B cell (primary cell): Measurements from ENCODE around the gene SPTB. TPM values are rescaled to one million over a fixed set of nuclear protein-coding genes. Genes with fewer than 3 reads are reported as not detected.

Source experiments
- ATAC-seq: fragments of 200-7000 bp; cut with Tn5 transposase; one replicate; pipeline ENCODE4 v1.10.0; 2021; ENCODE audit warnings: low read depth, mild to moderate bottlenecking, moderate number of reproducible peaks, moderate library complexity
- CTCF ChIA-PET: fragments of 350-600 bp; sonication (Branson Sonifier 250); formaldehyde crosslinking; loops from one replicate; lab custom pipeline; 2021; ENCODE audit warnings: antibody characterized with exemption, inconsistent platforms; lab: Charles Lee
- POLR2A ChIA-PET: fragments of 350-600 bp; sonication (Branson Sonifier 250); formaldehyde crosslinking; loops from one replicate; lab custom pipeline; 2021; ENCODE audit warnings: antibody characterized with exemption; lab: Charles Lee
- DNase-seq: peaks from one replicate; pipeline ENCODE4 v3.0.0; 2013
- H2AFZ ChIP-seq: 2 replicates; pipeline ENCODE4 v1.6.1; 2012; ENCODE audit warnings: mild to moderate bottlenecking, low read depth, low read length; ENCODE audit not compliant: insufficient read depth, poor library complexity, severe bottlenecking
- H3K27ac ChIP-seq, 2 donors: 1 replicate in 1 of 2; 2 replicates in 1 of 2; pipeline ENCODE4 v1.5.1; 2012 to 2013; ENCODE audit warnings: low read length in 2 of 2, mild to moderate bottlenecking in 2 of 2, moderate library complexity in 1 of 2
- H3K27me3 ChIP-seq, 4 experiments: fragments of 200-600 bp in 1 of 4; sonication (generic) in 1 of 4; replicated peaks in 1 of 4; 1 replicate in 2 of 4; 2 replicates in 2 of 4; pipeline versions ENCODE4 v1.6.1 to v1.7.0; 2013 to 2016; ENCODE audit warnings: low read length in 3 of 4, mild to moderate bottlenecking in 2 of 4, mixed read lengths in 1 of 4, moderate library complexity in 1 of 4; ENCODE audit not compliant: insufficient read depth in 4 of 4, control insufficient read depth in 3 of 4; ENCODE audit errors: control extremely low read depth in 1 of 4
- H3K36me3 ChIP-seq, 2 experiments: replicated peaks in 1 of 2; 1 replicate in 1 of 2; 2 replicates in 1 of 2; pipeline versions ENCODE4 v1.6.1 to v1.7.1; 2013; ENCODE audit warnings: low read length in 1 of 2; ENCODE audit not compliant: insufficient read depth in 2 of 2, control insufficient read depth in 1 of 2; ENCODE audit errors: control extremely low read depth in 1 of 2, extremely low read depth in 1 of 2
- H3K4me1 ChIP-seq, 2 donors: fragments of 200-600 bp in 1 of 2; sonication (generic) in 1 of 2; 1 replicate in 1 of 2; 2 replicates in 1 of 2; pipeline versions ENCODE4 v1.5.1 to v1.6.1; 2013 to 2017; ENCODE audit warnings: low read length in 2 of 2; ENCODE audit not compliant: control insufficient read depth in 2 of 2, insufficient read depth in 2 of 2
- H3K4me2 ChIP-seq: replicated peaks from 2 replicates; pipeline ENCODE3; 2012; ENCODE audit warnings: mild to moderate bottlenecking, low read depth, low read length; ENCODE audit not compliant: poor library complexity, severe bottlenecking
- H3K4me3 ChIP-seq, 5 experiments: fragments of 200-600 bp in 1 of 5; sonication (generic) in 1 of 5; 1 replicate in 3 of 5; 2 replicates in 2 of 5; pipeline versions ENCODE4 v1.5.1 to v1.7.0; 2011 to 2016; ENCODE audit warnings: low read length in 4 of 5, mild to moderate bottlenecking in 4 of 5, low read depth in 2 of 5, control low read depth in 1 of 5, moderate library complexity in 1 of 5; ENCODE audit not compliant: insufficient read depth in 1 of 5; ENCODE audit errors: control extremely low read depth in 1 of 5, extremely low read depth in 1 of 5
- H3K79me2 ChIP-seq: fragments of 200-600 bp; sonication (generic); one replicate; pipeline ENCODE4 v1.6.0; 2016; ENCODE audit warnings: low read length; ENCODE audit not compliant: control insufficient read depth, insufficient read depth
- H3K9ac ChIP-seq: fragments of 200-600 bp; sonication (generic); 2 replicates; pipeline ENCODE4 v1.6.1; 2017; ENCODE audit warnings: mild to moderate bottlenecking, low read length, moderate library complexity
- H3K9me3 ChIP-seq, 3 donors: one replicate each; pipeline versions ENCODE4 v1.6.1 to v1.7.1; 2013; ENCODE audit warnings: low read length in 2 of 3; ENCODE audit not compliant: control insufficient read depth in 2 of 3, insufficient read depth in 1 of 3; ENCODE audit errors: control extremely low read depth in 1 of 3
- H4K20me1 ChIP-seq: 2 replicates; pipeline ENCODE4 v1.6.0; 2012; ENCODE audit warnings: mild to moderate bottlenecking, low read length; ENCODE audit not compliant: insufficient read depth, control insufficient read depth, poor library complexity, severe bottlenecking
- H3K27ac Mint-ChIP-seq: one replicate; pipeline ENCODE4 v1.8.0; 2021; ENCODE audit warnings: mixed read lengths
- H3K27me3 Mint-ChIP-seq: one replicate; pipeline ENCODE4 v1.8.0; 2021; ENCODE audit warnings: mixed read lengths
- H3K4me1 Mint-ChIP-seq: one replicate; pipeline ENCODE4 v1.8.0; 2021; ENCODE audit warnings: mixed read lengths
- H3K4me3 Mint-ChIP-seq: one replicate; pipeline ENCODE4 v1.8.0; 2021; ENCODE audit warnings: mixed read lengths
- H3K9me3 Mint-ChIP-seq: one replicate; pipeline ENCODE4 v1.8.0; 2022; ENCODE audit warnings: mixed read lengths; ENCODE audit not compliant: insufficient read depth
- CTCF ChIP-seq: fragments of 200-600 bp; IDR thresholded peaks from one replicate; pipeline ENCODE4 v1.8.0; 2022; ENCODE audit warnings: antibody characterized with exemption, mild to moderate bottlenecking
- EZH2 ChIP-seq: IDR thresholded peaks from 2 replicates; pipeline ENCODE4 v1.6.1; 2012; ENCODE audit warnings: borderline replicate concordance, low read depth, mild to moderate bottlenecking, moderate library complexity, low read length; ENCODE audit not compliant: insufficient read depth, poor library complexity, severe bottlenecking
- WGBS: methylation state at CpG from one replicate; pipeline ENCODE4 v1.1.5; 2013; ENCODE audit warnings: missing lambda C conversion rate; ENCODE audit not compliant: insufficient coverage; 5-methylcytosine and 5-hydroxymethylcytosine counted together
- intact Hi-C: fragments of 100-400 bp; cut with micrococcal nuclease; formaldehyde crosslinking; loops from one replicate; pipeline ENCODE4 v1.10.0; 2022
- polyA plus RNA-seq: library from polyadenylated mRNA; depleted of rRNA; stranded (reverse); fragments of >200 nt; gene quantifications from 2 replicates; pipeline ENCODE4 v1.2.3, GENCODE V29; 2012
- total RNA-seq, 2 donors: library from RNA; stranded (reverse); fragments of 120-200 nt in 1 of 2; gene quantifications; 1 replicate in 1 of 2; 2 replicates in 1 of 2; pipeline versions ENCODE4 v1.2.3 to v1.2.4, GENCODE V29; 2013 to 2022

Gene SPTB
- total and polyA plus RNA-seq, 2 donors (not counting 1 experiment from before 2014, with no cell fraction given), result 0.12 TPM; not detected in 1

GRCh38 chr14:64698903-64699302 is 180.8 kb downstream of the SPTB start:
- Histone ChIP-seq H4K20me1 (no peaks in the 10 kb centered on the region), H3K36me3 (no peaks in the 10 kb centered on the region), H3K27ac (no peak overlapping the region), H3K4me3 (no peak overlapping the region), H3K79me2 (no peaks in the 10 kb centered on the region), H3K4me1 (peaks cover 23% of the 10 kb centered on the region in 2 donors), H3K4me2 (peak overlapping the region; percentile 11), H2AFZ (no peak overlapping the region), H3K9me3 (peaks cover 0 to 3% (median 0%) of the 10 kb centered on the region in 3 donors), H3K27me3 (peaks cover 0 to 32% (median 22%) of the 10 kb centered on the region in 4 experiments), H3K9ac (no peak overlapping the region)
- POLR2A ChIA-PET, result no interaction called here
- no peak overlapping the region for H3K4me3 Mint-ChIP-seq
- intact Hi-C loops, result no loop called here
- DNase-seq (peak; percentile 34), ATAC-seq (no peak)
- TF ChIP-seq CTCF, result no peak
- no peak for TF ChIP-seq EZH2
- peaks cover 17% of the 10 kb centered on the region for H3K4me1 Mint-ChIP-seq
- CTCF ChIA-PET, result interaction anchor here (0.7 kb wide), 1 partner anchor 66 kb away, joined by 3 read pairs; no protein-coding TSS in a partner anchor
- WGBS, result 48% methylated on average over 5 of the region's 7 CpGs
- no peak overlapping the region for H3K27ac Mint-ChIP-seq
- H3K27me3 Mint-ChIP-seq, result peaks cover 48% of the 10 kb centered on the region
- H3K9me3 Mint-ChIP-seq, result no peaks in the 10 kb centered on the region

- H3K4me1 ChIP-seq, result peaks cover 9 to 10% of the 10 kb centered on the region in 2 donors
- intact Hi-C loops, result no loop called here
- WGBS, result 80% methylated on average over 1 of the region's 4 CpGs
- Mint-ChIP-seq H3K9me3 (no peaks in the 10 kb centered on the region), H3K27ac (no peak overlapping the region), H3K27me3 (peaks cover 30% of the 10 kb centered on the region), H3K4me3 (no peak overlapping the region), H3K4me1 (peaks cover 8% of the 10 kb centered on the region)
- H3K4me2 ChIP-seq, result no peak overlapping the region
- H3K9me3 ChIP-seq, result peaks cover 0 to 3% (median 0%) of the 10 kb centered on the region in 3 donors
- H3K27ac ChIP-seq, result no peak overlapping the region
- DNase-seq (no peak), ATAC-seq (no peak)
- ChIA-PET POLR2A (no interaction called here), CTCF (no interaction called here)
- no peak overlapping the region for H3K4me3 ChIP-seq
- H3K36me3 ChIP-seq, result no peaks in the 10 kb centered on the region
- no peak overlapping the region for H3K9ac ChIP-seq
- H2AFZ ChIP-seq, result no peak overlapping the region
- H3K27me3 ChIP-seq, result peaks cover 0 to 10% (median 6%) of the 10 kb centered on the region in 4 experiments
- no peaks in the 10 kb centered on the region for H4K20me1 ChIP-seq
- TF ChIP-seq EZH2, result no peak
- no peak for TF ChIP-seq CTCF
- no peaks in the 10 kb centered on the region for H3K79me2 ChIP-seq
Measured at GRCh38 chr14:64696355-64696857, 183.3 kb downstream of the SPTB start.
